ENCODE data around the gene NAA25. TPM values are rescaled to one million over a fixed set of nuclear protein-coding genes. Genes with fewer than 3 reads are reported as not detected.

Gene NAA25
- total and polyA plus RNA-seq, 2 experiments from 2014 or later = 18.7 to 19.1 TPM

DNA sequence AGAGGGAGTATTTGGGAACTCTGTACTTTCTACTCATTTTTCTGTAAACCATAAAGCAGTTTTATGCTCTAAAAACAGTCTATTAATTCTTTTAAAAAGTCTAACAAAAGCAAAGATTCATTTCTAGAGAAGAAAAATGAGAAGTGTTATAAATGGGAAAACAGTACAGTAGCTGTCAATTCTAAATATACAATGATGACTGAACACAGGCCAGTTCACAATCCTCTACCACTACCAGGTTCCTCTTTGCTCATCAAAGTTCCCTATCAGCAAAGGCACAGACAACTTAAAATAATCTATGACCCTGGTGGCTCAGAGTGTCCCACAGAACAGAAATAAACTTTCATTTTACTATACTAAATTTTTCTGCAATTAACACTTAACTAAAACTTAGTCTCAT is 12.5 kb downstream of the NAA25 start:
- Histone ChIP-seq H3K27ac (peak overlapping the region; percentile 11), H3K9me3 (ENCODE audit: low read depth) (no peaks in the 10 kb centered on the region), H2AFZ (no peak overlapping the region), H3K9me2 (replicated peaks; ENCODE audit: insufficient read depth) (no peaks in the 10 kb centered on the region), H4K20me1 (ENCODE audit: insufficient read depth, poor library complexity, severe bottlenecking) (peaks cover 14% of the 10 kb centered on the region), H3K79me2 (peaks cover 94% of the 10 kb centered on the region), H3K36me3 (replicated peaks; ENCODE audit: insufficient read depth, low read depth) (no peaks in the 10 kb centered on the region), H3K4me2 (no peak overlapping the region), H3K4me3 (no peak overlapping the region), H3K4me1 (ENCODE audit: insufficient read depth) (no peaks in the 10 kb centered on the region), H3K27me3 (no peaks in the 10 kb centered on the region)
- TF ChIP-seq EZH2phosphoT487 (IDR thresholded peaks at IDR 0.05; ENCODE audit: low read depth, severe bottlenecking, unreplicated experiment) (no peak), EZH2 (IDR thresholded peaks at IDR 0.05; ENCODE audit: borderline replicate concordance) (no peak)
- TF ChIP-seq, protein P1, sequence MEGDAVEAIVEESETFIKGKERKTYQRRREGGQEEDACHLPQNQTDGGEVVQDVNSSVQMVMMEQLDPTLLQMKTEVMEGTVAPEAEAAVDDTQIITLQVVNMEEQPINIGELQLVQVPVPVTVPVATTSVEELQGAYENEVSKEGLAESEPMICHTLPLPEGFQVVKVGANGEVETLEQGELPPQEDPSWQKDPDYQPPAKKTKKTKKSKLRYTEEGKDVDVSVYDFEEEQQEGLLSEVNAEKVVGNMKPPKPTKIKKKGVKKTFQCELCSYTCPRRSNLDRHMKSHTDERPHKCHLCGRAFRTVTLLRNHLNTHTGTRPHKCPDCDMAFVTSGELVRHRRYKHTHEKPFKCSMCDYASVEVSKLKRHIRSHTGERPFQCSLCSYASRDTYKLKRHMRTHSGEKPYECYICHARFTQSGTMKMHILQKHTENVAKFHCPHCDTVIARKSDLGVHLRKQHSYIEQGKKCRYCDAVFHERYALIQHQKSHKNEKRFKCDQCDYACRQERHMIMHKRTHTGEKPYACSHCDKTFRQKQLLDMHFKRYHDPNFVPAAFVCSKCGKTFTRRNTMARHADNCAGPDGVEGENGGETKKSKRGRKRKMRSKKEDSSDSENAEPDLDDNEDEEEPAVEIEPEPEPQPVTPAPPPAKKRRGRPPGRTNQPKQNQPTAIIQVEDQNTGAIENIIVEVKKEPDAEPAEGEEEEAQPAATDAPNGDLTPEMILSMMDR (IDR thresholded peaks at IDR 0.05; ENCODE audit: poor library complexity) = no peak
- DNase-seq (ENCODE audit: low spot score) = no peak

DNA sequence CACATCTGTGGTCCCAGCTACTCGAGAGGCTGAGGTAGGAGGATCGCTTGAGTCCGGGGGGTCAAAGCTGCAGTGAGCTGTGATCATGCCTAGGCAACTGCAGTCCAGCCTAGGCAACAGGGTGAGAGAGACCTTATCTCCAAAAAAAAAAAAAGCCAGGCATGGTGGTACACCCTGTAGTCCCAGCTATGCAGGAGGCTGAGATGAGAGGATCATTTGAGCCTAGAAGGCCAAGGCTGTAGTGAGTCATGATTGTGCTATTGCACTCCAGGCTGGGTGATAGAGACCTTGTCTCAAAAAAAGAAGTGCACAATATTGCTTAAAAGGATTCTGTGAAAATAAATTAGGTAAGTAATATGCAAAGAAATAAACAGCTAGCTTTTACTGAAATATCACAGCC is 17.0 kb downstream of the NAA25 start:
- Histone ChIP-seq H2AFZ (no peak overlapping the region), H3K27me3 (no peaks in the 10 kb centered on the region), H3K4me1 (ENCODE audit: insufficient read depth) (no peaks in the 10 kb centered on the region), H3K4me2 (no peak overlapping the region), H3K9me2 (replicated peaks; ENCODE audit: insufficient read depth) (no peaks in the 10 kb centered on the region), H3K27ac (no peak overlapping the region), H3K4me3 (no peak overlapping the region), H3K79me2 (peaks cover 63% of the 10 kb centered on the region), H3K36me3 (replicated peaks; ENCODE audit: insufficient read depth, low read depth) (peaks cover 6% of the 10 kb centered on the region), H3K9me3 (ENCODE audit: low read depth) (no peaks in the 10 kb centered on the region), H4K20me1 (ENCODE audit: insufficient read depth, poor library complexity, severe bottlenecking) (peaks cover 10% of the 10 kb centered on the region)
- 96% methylated on average over 3 of the region's 3 CpGs for WGBS (ENCODE audit: low lambda C conversion rate, missing lambda C conversion rate)
- TF ChIP-seq, protein P1 (IDR thresholded peaks at IDR 0.05; ENCODE audit: poor library complexity) = no peak
- TF ChIP-seq EZH2phosphoT487 (IDR thresholded peaks at IDR 0.05; ENCODE audit: low read depth, severe bottlenecking, unreplicated experiment) (no peak), EZH2 (IDR thresholded peaks at IDR 0.05; ENCODE audit: borderline replicate concordance) (no peak)
- DNase-seq (ENCODE audit: low spot score) = no peak

DNA sequence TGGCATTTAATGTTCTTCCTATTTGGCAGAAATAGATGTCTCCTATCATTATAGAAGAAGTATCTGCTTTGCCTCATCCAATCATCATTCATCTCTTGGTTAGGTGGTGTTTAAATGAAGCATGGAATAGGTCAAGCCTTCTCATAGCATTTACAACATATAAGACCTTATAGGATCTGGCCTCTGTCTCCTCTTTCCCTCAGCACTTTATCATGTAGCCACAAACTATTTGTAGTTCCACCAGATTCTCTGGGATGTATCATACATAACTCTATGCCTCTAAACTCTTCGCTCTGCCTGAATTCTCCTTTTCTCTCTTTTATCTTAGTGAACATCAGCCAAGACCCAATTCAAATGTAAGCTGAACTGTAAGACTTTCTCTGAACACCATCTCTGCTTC is 20.7 kb downstream of the NAA25 start:
- no peak overlapping the region for H3K27ac ChIP-seq
- peaks cover 6% of the 10 kb centered on the region for H3K36me3 ChIP-seq (replicated peaks; ENCODE audit: insufficient read depth, low read depth)
- H3K79me2 ChIP-seq = peaks cover 50% of the 10 kb centered on the region

More for the DNA sequence above, 20.7 kb downstream of the NAA25 start:
- Histone ChIP-seq H3K4me3 (no peak overlapping the region), H2AFZ (no peak overlapping the region), H3K27me3 (no peaks in the 10 kb centered on the region), H3K9me2 (replicated peaks; ENCODE audit: insufficient read depth) (no peaks in the 10 kb centered on the region), H3K4me1 (ENCODE audit: insufficient read depth) (no peaks in the 10 kb centered on the region), H4K20me1 (ENCODE audit: insufficient read depth, poor library complexity, severe bottlenecking) (peaks cover under 1% of the 10 kb centered on the region), H3K9me3 (ENCODE audit: low read depth) (no peaks in the 10 kb centered on the region), H3K4me2 (no peak overlapping the region)
- 90% methylated on average over 1 of the region's 1 CpG for WGBS (ENCODE audit: low lambda C conversion rate, missing lambda C conversion rate)
- no peak for DNase-seq (ENCODE audit: low spot score)
- TF ChIP-seq EZH2 (IDR thresholded peaks at IDR 0.05; ENCODE audit: borderline replicate concordance) = no peak
- TF ChIP-seq, protein P1 (IDR thresholded peaks at IDR 0.05; ENCODE audit: poor library complexity) = no peak
- TF ChIP-seq EZH2phosphoT487 (IDR thresholded peaks at IDR 0.05; ENCODE audit: low read depth, severe bottlenecking, unreplicated experiment) = no peak
